Measurements from ENCODE around the gene CARS1. TPM values are rescaled to one million over a fixed set of nuclear protein-coding genes. Genes with fewer than 3 reads are reported as not detected.

Gene CARS1
- total RNA-seq, 1 donor: 106 TPM

GRCh38 chr11:3093281-3094191 is 36.3 kb upstream of the CARS1 start:
- no peaks in the 10 kb centered on the region for H3K9me3 ChIP-seq (ENCODE audit: low read depth, low read length)
- no peaks in the 10 kb centered on the region for H3K27me3 ChIP-seq (ENCODE audit: insufficient read depth, low read length)
- no peak for TF ChIP-seq CTCF (IDR thresholded peaks at IDR 0.05; ENCODE audit: extremely low read depth, low read depth, low read length)
- H2AFZ ChIP-seq (ENCODE audit: low read length): no peak overlapping the region
- H3K36me3 ChIP-seq (ENCODE audit: insufficient read depth, low read length): peaks cover 21% of the 10 kb centered on the region
- no peaks in the 10 kb centered on the region for H3K79me2 ChIP-seq (ENCODE audit: insufficient read depth, low read length)
- no peak overlapping the region for H3K27ac ChIP-seq (ENCODE audit: low read depth, low read length)
- H3K4me3 ChIP-seq (ENCODE audit: insufficient read depth, low read length): no peak overlapping the region
- no peak overlapping the region for H3K4me2 ChIP-seq (ENCODE audit: insufficient read depth, low read length)
- DNase-seq (ENCODE audit: insufficient read length, low spot score, missing footprints): peak; percentile 51
- peaks cover 5% of the 10 kb centered on the region for H4K20me1 ChIP-seq (ENCODE audit: insufficient read depth, low read length)
- H3K4me1 ChIP-seq (ENCODE audit: insufficient read depth, low read length): peaks cover 13% of the 10 kb centered on the region

GRCh38 chr11:3092603-3093141 is 35.4 kb upstream of the CARS1 start:
- Histone ChIP-seq H3K4me3 (ENCODE audit: insufficient read depth, low read length) (no peak overlapping the region), H3K79me2 (ENCODE audit: insufficient read depth, low read length) (no peaks in the 10 kb centered on the region), H2AFZ (ENCODE audit: low read length) (no peak overlapping the region), H3K4me1 (ENCODE audit: insufficient read depth, low read length) (peaks cover 13% of the 10 kb centered on the region), H3K27me3 (ENCODE audit: insufficient read depth, low read length) (no peaks in the 10 kb centered on the region), H3K9me3 (ENCODE audit: low read depth, low read length) (no peaks in the 10 kb centered on the region), H3K4me2 (ENCODE audit: insufficient read depth, low read length) (no peak overlapping the region), H4K20me1 (ENCODE audit: insufficient read depth, low read length) (peaks cover 5% of the 10 kb centered on the region), H3K27ac (ENCODE audit: low read depth, low read length) (no peak overlapping the region), H3K36me3 (ENCODE audit: insufficient read depth, low read length) (peaks cover 21% of the 10 kb centered on the region)
- peak; percentile 66 for DNase-seq (ENCODE audit: insufficient read length, low spot score, missing footprints)
- no peak for TF ChIP-seq CTCF (IDR thresholded peaks at IDR 0.05; ENCODE audit: extremely low read depth, low read depth, low read length)

GRCh38 chr11:3091846-3092602 is 34.8 kb upstream of the CARS1 start:
- Histone ChIP-seq H3K36me3 (ENCODE audit: insufficient read depth, low read length) (peaks cover 21% of the 10 kb centered on the region), H3K4me3 (ENCODE audit: insufficient read depth, low read length) (no peak overlapping the region), H3K79me2 (ENCODE audit: insufficient read depth, low read length) (no peaks in the 10 kb centered on the region), H3K27ac (ENCODE audit: low read depth, low read length) (no peak overlapping the region), H3K4me1 (ENCODE audit: insufficient read depth, low read length) (peaks cover 13% of the 10 kb centered on the region), H4K20me1 (ENCODE audit: insufficient read depth, low read length) (peaks cover 5% of the 10 kb centered on the region), H2AFZ (ENCODE audit: low read length) (no peak overlapping the region), H3K27me3 (ENCODE audit: insufficient read depth, low read length) (no peaks in the 10 kb centered on the region), H3K4me2 (ENCODE audit: insufficient read depth, low read length) (no peak overlapping the region), H3K9me3 (ENCODE audit: low read depth, low read length) (no peaks in the 10 kb centered on the region)
- peak; percentile 97 for DNase-seq (ENCODE audit: insufficient read length, low spot score, missing footprints)
- peak; percentile 91 for TF ChIP-seq CTCF (IDR thresholded peaks at IDR 0.05; ENCODE audit: extremely low read depth, low read depth, low read length)

All from osteoblast (primary cell).